ENCODE measurements around the gene RAPGEF1. TPM values are rescaled to one million over a fixed set of nuclear protein-coding genes. Genes with fewer than 3 reads are reported as not detected.

Gene RAPGEF1
- total and polyA plus RNA-seq, 2 of the 13 experiments (the other 11 are each of a cell fraction or from before 2014, with no cell fraction given), result 21.2 to 38.9 TPM

DNA sequence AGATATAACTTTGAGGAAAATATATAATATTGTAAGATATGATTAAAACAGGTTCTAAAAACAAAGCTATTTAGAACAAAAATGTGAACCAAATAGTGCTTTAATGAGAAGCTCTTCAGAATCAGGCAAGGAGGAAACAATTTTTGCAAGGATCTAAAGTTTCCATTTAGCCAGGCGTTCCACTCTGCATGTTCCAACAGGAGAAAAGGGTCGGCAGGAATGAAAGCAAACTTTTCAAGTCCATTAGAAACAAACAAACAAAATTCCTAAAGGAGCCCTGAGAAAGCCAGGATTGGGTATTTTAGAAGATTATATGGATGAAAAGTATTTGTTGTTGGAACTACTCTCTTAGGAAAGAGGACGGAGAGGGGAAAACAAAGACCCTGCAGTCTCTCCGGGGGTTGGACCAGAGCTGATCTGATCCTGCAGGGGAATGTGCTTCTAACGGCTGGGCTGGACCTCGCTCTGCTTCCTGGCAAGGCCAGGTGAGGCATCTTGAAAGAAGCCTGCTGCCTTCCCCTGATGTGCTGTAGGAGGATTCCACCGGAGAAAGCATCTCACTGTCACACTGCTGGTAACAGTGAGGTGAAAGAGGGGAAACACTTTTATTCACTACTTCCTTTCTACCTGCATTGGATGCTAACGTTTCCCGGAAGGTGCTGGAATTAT lies 100.0 kb downstream of the RAPGEF1 start:
- H3K4me2 ChIP-seq (ENCODE audit: low read depth, low read length), result no peak overlapping the region
- H3K27me3 ChIP-seq (ENCODE audit: control insufficient read depth in 1 of 2, insufficient read depth in 2 of 2, low read length in 2 of 2), result no peaks in the 10 kb centered on the region
- no peak for TF ChIP-seq ZNF564 (CRISPR knock-in tag; IDR thresholded peaks at IDR 0.05)
- ATAC-seq (no peak), DNase-seq (ENCODE audit: low spot score) (no peak), FAIRE-seq (no peak)
- no peak overlapping the region for H3K27ac ChIP-seq (ENCODE audit: extremely low read length, insufficient read depth, low read length)
- WGBS (ENCODE audit: low lambda C conversion rate), result 91% methylated on average over 9 of the region's 9 CpGs
- no peak overlapping the region for H2AFZ ChIP-seq (ENCODE audit: low read length)
- no TSS peak for BruUV-seq (replicated peaks)
- H4K20me1 ChIP-seq (ENCODE audit: insufficient read depth, low read length), result no peaks in the 10 kb centered on the region
- no peak overlapping the region for H3K4me3 ChIP-seq (replicated peaks in 1 of 3; ENCODE audit: insufficient read depth in 1 of 3, low read depth in 2 of 3, low read length in 3 of 3)
- H3K9ac ChIP-seq (ENCODE audit: insufficient read depth, low read depth, low read length), result no peak overlapping the region
- POLR2A ChIA-PET, result no interaction called here
- in situ Hi-C loops (cut with HindIII; ENCODE audit: extremely low pct_ligation_motif_present, low pct_unique_long_range_greater_than_20kb), result no loop called here
- H3K9me3 ChIP-seq (ENCODE audit: low read length), result no peaks in the 10 kb centered on the region
- intact Hi-C loops (cut with micrococcal nuclease; ENCODE audit: unreplicated experiment), result no loop called here
- H3K4me1 ChIP-seq (ENCODE audit: insufficient read depth, low read length), result peaks cover 12% of the 10 kb centered on the region
- H3K79me2 ChIP-seq (ENCODE audit: insufficient read depth, low read length), result no peaks in the 10 kb centered on the region
- peaks cover 18 to 41% of the 10 kb centered on the region in 2 experiments; a peak in 4 of 5 replicates for H3K36me3 ChIP-seq (replicated peaks in 1 of 2; ENCODE audit: control insufficient read depth in 1 of 2, insufficient read depth in 2 of 2, low read length in 2 of 2)
- CTCF ChIA-PET (ENCODE audit: low intra/inter-chr PET ratio, low total read pairs), result no interaction called here

DNA sequence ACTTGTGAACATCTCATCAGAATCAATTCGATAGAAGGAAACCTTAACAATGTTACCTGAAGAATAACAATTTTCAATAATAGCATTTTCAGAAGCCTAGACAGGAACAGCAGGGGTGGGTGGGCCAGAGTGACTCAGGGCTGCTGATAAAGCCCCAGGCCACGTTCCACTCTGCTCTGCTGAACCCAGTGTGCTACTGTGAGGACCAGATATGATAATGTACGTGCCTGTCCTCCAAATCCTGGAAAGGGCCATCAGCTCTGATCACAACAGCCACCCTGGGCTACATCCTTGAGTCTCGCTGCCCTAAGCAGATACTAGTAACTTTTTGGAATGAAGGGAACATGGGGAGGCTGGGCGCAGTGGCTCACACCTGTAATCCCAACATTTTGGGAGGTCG lies 103.3 kb downstream of the RAPGEF1 start:
- Histone ChIP-seq H4K20me1 (ENCODE audit: insufficient read depth, low read length) (no peaks in the 10 kb centered on the region), H3K79me2 (ENCODE audit: insufficient read depth, low read length) (no peaks in the 10 kb centered on the region), H3K4me1 (ENCODE audit: insufficient read depth, low read length) (peaks cover 16% of the 10 kb centered on the region), H3K36me3 (replicated peaks in 1 of 2; ENCODE audit: control insufficient read depth in 1 of 2, insufficient read depth in 2 of 2, low read length in 2 of 2) (peaks cover 12 to 33% of the 10 kb centered on the region in 2 experiments; a peak in 4 of 5 replicates), H3K9ac (ENCODE audit: insufficient read depth, low read depth, low read length) (no peak overlapping the region), H3K4me3 (replicated peaks in 1 of 3; ENCODE audit: insufficient read depth in 1 of 3, low read depth in 2 of 3, low read length in 3 of 3) (no peak overlapping the region), H3K27me3 (ENCODE audit: control insufficient read depth in 1 of 2, insufficient read depth in 2 of 2, low read length in 2 of 2) (no peaks in the 10 kb centered on the region), H3K9me3 (ENCODE audit: low read length) (no peaks in the 10 kb centered on the region), H3K4me2 (ENCODE audit: low read depth, low read length) (no peak overlapping the region), H2AFZ (ENCODE audit: low read length) (no peak overlapping the region), H3K27ac (ENCODE audit: extremely low read length, insufficient read depth, low read length) (no peak overlapping the region)
- ATAC-seq (no peak), DNase-seq (ENCODE audit: low spot score) (no peak), FAIRE-seq (no peak)
- CTCF ChIA-PET (ENCODE audit: low intra/inter-chr PET ratio, low total read pairs), result interaction anchor here (0.9 kb wide), 1 partner anchor 103 kb away, joined by 3 read pairs; the partner anchor contains the start of gene RAPGEF1
- in situ Hi-C loops (cut with HindIII; ENCODE audit: extremely low pct_ligation_motif_present, low pct_unique_long_range_greater_than_20kb) (no loop called here), intact Hi-C loops (cut with micrococcal nuclease; ENCODE audit: unreplicated experiment) (no loop called here)
- TF ChIP-seq, protein P1, sequence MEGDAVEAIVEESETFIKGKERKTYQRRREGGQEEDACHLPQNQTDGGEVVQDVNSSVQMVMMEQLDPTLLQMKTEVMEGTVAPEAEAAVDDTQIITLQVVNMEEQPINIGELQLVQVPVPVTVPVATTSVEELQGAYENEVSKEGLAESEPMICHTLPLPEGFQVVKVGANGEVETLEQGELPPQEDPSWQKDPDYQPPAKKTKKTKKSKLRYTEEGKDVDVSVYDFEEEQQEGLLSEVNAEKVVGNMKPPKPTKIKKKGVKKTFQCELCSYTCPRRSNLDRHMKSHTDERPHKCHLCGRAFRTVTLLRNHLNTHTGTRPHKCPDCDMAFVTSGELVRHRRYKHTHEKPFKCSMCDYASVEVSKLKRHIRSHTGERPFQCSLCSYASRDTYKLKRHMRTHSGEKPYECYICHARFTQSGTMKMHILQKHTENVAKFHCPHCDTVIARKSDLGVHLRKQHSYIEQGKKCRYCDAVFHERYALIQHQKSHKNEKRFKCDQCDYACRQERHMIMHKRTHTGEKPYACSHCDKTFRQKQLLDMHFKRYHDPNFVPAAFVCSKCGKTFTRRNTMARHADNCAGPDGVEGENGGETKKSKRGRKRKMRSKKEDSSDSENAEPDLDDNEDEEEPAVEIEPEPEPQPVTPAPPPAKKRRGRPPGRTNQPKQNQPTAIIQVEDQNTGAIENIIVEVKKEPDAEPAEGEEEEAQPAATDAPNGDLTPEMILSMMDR (CRISPR knock-in tag; IDR thresholded peaks at IDR 0.05), result no peak
- TF ChIP-seq, protein P2, sequence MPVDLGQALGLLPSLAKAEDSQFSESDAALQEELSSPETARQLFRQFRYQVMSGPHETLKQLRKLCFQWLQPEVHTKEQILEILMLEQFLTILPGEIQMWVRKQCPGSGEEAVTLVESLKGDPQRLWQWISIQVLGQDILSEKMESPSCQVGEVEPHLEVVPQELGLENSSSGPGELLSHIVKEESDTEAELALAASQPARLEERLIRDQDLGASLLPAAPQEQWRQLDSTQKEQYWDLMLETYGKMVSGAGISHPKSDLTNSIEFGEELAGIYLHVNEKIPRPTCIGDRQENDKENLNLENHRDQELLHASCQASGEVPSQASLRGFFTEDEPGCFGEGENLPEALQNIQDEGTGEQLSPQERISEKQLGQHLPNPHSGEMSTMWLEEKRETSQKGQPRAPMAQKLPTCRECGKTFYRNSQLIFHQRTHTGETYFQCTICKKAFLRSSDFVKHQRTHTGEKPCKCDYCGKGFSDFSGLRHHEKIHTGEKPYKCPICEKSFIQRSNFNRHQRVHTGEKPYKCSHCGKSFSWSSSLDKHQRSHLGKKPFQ (CRISPR knock-in tag; IDR thresholded peaks at IDR 0.05; ENCODE audit: insufficient replicate concordance), result no peak
- TF ChIP-seq, protein P3, sequence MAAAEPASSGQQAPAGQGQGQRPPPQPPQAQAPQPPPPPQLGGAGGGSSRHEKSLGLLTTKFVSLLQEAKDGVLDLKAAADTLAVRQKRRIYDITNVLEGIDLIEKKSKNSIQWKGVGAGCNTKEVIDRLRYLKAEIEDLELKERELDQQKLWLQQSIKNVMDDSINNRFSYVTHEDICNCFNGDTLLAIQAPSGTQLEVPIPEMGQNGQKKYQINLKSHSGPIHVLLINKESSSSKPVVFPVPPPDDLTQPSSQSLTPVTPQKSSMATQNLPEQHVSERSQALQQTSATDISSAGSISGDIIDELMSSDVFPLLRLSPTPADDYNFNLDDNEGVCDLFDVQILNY (CRISPR knock-in tag; conservative IDR thresholded peaks at IDR 0.05), result no peak
- no peak for TF ChIP-seq CCAR2 (optimal IDR thresholded peaks at IDR 0.05; ENCODE audit: low read depth, low read length)
- POLR2A ChIA-PET, result no interaction called here
- no TSS peak for BruUV-seq (replicated peaks)
- WGBS (ENCODE audit: low lambda C conversion rate), result 97% methylated on average over 6 of the region's 6 CpGs
